ENCODE results near the gene RNF223. TPM values are rescaled to one million over a fixed set of nuclear protein-coding genes. Genes with fewer than 3 reads are reported as not detected.

RNF223 gene
- total and polyA plus RNA-seq, 2 of the 8 experiments (the other 6 are each of a cell fraction or from before 2014, with no cell fraction given), result not detected

GRCh38 chr1:1092149-1092855 is 18.2 kb upstream of the RNF223 start (continued):
- TF ChIP-seq CHD7 (IDR thresholded peaks at IDR 0.05; ENCODE audit: insufficient replicate concordance, low read length), result no peak
- TF ChIP-seq EZH2 (IDR thresholded peaks at IDR 0.05; ENCODE audit: low read depth, low read length, severe bottlenecking), result no peak
- TF ChIP-seq POU5F1 (IDR thresholded peaks at IDR 0.05; ENCODE audit: low read depth, low read length), result no peak
- TF ChIP-seq YY1 (IDR thresholded peaks at IDR 0.05; ENCODE audit: low read depth, low read length), result no peak
- TF ChIP-seq NRF1 (IDR thresholded peaks at IDR 0.05; ENCODE audit: low read depth, low read length), result no peak
- TF ChIP-seq CTCF (IDR thresholded peaks at IDR 0.05; ENCODE audit: control extremely low read depth in 1 of 3, insufficient read depth in 1 of 3, low read depth in 1 of 3, low read length in 3 of 3), result no peak
- no peak for TF ChIP-seq CHD1 (IDR thresholded peaks at IDR 0.05; ENCODE audit: low read depth, low read length)
- no peak for TF ChIP-seq TEAD4 (IDR thresholded peaks at IDR 0.05; ENCODE audit: low read depth, low read length)

Data from H1 (cell line).